Activated naive CD8-positive, alpha-beta T cell treated with anti-CD3 and anti-CD28 coated beads for 36 hours (primary cell): ENCODE measurements around the gene GJB3. TPM values are rescaled to one million over a fixed set of nuclear protein-coding genes. Genes with fewer than 3 reads are reported as not detected.
"Not testable (repeated sequence)": the region's sequence is repeated elsewhere in the genome, so short reads cannot be mapped to it uniquely, and the experiment has no call there.

Source experiments
- DNase-seq: peaks from one replicate; pipeline ENCODE4 v3.0.0; 2021
- H3K27ac Mint-ChIP-seq: one replicate; pipeline ENCODE4 v1.8.0; 2022; ENCODE audit warnings: mild to moderate bottlenecking, moderate library complexity, mixed read lengths
- H3K27me3 Mint-ChIP-seq: one replicate; pipeline ENCODE4 v1.8.0; 2022; ENCODE audit warnings: mild to moderate bottlenecking, mixed read lengths
- H3K36me3 Mint-ChIP-seq: one replicate; pipeline ENCODE4 v1.8.0; 2021; ENCODE audit warnings: mild to moderate bottlenecking, mixed read lengths
- H3K4me1 Mint-ChIP-seq: one replicate; pipeline ENCODE4 v1.8.0; 2021; ENCODE audit warnings: mixed read lengths
- H3K4me3 Mint-ChIP-seq: one replicate; pipeline ENCODE4 v1.8.0; 2022; ENCODE audit warnings: mild to moderate bottlenecking, moderate library complexity, mixed read lengths
- H3K9me3 Mint-ChIP-seq: one replicate; pipeline ENCODE4 v1.8.0; 2022; ENCODE audit warnings: mixed read lengths
- total RNA-seq, 2 experiments: library from RNA; stranded (reverse); gene quantifications; one replicate each; pipeline ENCODE4 v1.2.3, GENCODE V29; 2021

The GJB3 gene
- total RNA-seq, 2 experiments from 2014 or later = not detected

- no peak for DNase-seq
- Mint-ChIP-seq H3K9me3 (no peaks in the 10 kb centered on the region), H3K4me1 (peaks cover 13% of the 10 kb centered on the region), H3K27me3 (peaks cover 38% of the 10 kb centered on the region), H3K4me3 (no peak overlapping the region), H3K27ac (no peak overlapping the region), H3K36me3 (no peaks in the 10 kb centered on the region)
These were observed 6.7 kb downstream of the GJB3 start for GRCh38 chr1:34787461-34788420.

GRCh38 chr1:34790985-34791384 is 10.0 kb downstream of the GJB3 start:
- Mint-ChIP-seq H3K4me3 (no peak overlapping the region), H3K27me3 (peaks cover 33% of the 10 kb centered on the region)
- no peak for DNase-seq

GRCh38 chr1:34792424-34792823 is 11.4 kb downstream of the GJB3 start:
- peaks cover 2% of the 10 kb centered on the region for H3K36me3 Mint-ChIP-seq
- no peak overlapping the region for H3K27ac Mint-ChIP-seq
- DNase-seq = no peak
- H3K4me3 Mint-ChIP-seq = peak overlapping the region; percentile 30
- H3K4me1 Mint-ChIP-seq = peaks cover 8% of the 10 kb centered on the region
- H3K9me3 Mint-ChIP-seq = no peaks in the 10 kb centered on the region
- H3K27me3 Mint-ChIP-seq = peaks cover 29% of the 10 kb centered on the region

More at GRCh38 chr1:34790985-34791384, 10.0 kb downstream of the GJB3 start:
- no peak overlapping the region for H3K27ac Mint-ChIP-seq
- H3K9me3 Mint-ChIP-seq = no peaks in the 10 kb centered on the region
- peaks cover 13% of the 10 kb centered on the region for H3K4me1 Mint-ChIP-seq
- peaks cover 2% of the 10 kb centered on the region for H3K36me3 Mint-ChIP-seq

GRCh38 chr1:34792868-34793727 is 12.1 kb downstream of the GJB3 start, which contains the start of gene GJA4:
GJA4 (plus strand) TSS chr1:34792999; CDS start chr1:34794214, 1,215 bp downstream.
- Mint-ChIP-seq H3K36me3 (peaks cover 2% of the 10 kb centered on the region), H3K4me3 (peak within 1 kb of the TSS; percentile 30), H3K9me3 (no peaks in the 10 kb centered on the region), H3K27ac (no peak within 1 kb of the TSS), H3K4me1 (peaks cover 8% of the 10 kb centered on the region), H3K27me3 (peaks cover 29% of the 10 kb centered on the region)
- no peak for DNase-seq

GRCh38 chr1:34794001-34794789 is 13.2 kb downstream of the GJB3 start:
- no peak overlapping the region for H3K27ac Mint-ChIP-seq
- H3K4me1 Mint-ChIP-seq = peaks cover 8% of the 10 kb centered on the region
- peaks cover 4% of the 10 kb centered on the region for H3K36me3 Mint-ChIP-seq
- DNase-seq = no peak
- H3K4me3 Mint-ChIP-seq = no peak overlapping the region
- H3K9me3 Mint-ChIP-seq = no peaks in the 10 kb centered on the region
- peaks cover 29% of the 10 kb centered on the region for H3K27me3 Mint-ChIP-seq

- H3K27ac Mint-ChIP-seq = no peak overlapping the region
- no peak overlapping the region for H3K4me3 Mint-ChIP-seq
- peaks cover 27% of the 10 kb centered on the region for H3K27me3 Mint-ChIP-seq
- no peak for DNase-seq
- peaks cover 4% of the 10 kb centered on the region for H3K36me3 Mint-ChIP-seq
- H3K4me1 Mint-ChIP-seq = peaks cover 8% of the 10 kb centered on the region
- H3K9me3 Mint-ChIP-seq = no peaks in the 10 kb centered on the region
These were observed 13.8 kb downstream of the GJB3 start for GRCh38 chr1:34794790-34795180.

GRCh38 chr1:34795916-34796315 is 14.9 kb downstream of the GJB3 start:
- Mint-ChIP-seq H3K27ac (no peak overlapping the region), H3K4me3 (no peak overlapping the region), H3K36me3 (peaks cover 4% of the 10 kb centered on the region), H3K9me3 (no peaks in the 10 kb centered on the region), H3K4me1 (peaks cover 16% of the 10 kb centered on the region), H3K27me3 (peaks cover 21% of the 10 kb centered on the region)
- DNase-seq = no peak

GRCh38 chr1:34796990-34797389 is 16.0 kb downstream of the GJB3 start:
- H3K27me3 Mint-ChIP-seq = peaks cover 10% of the 10 kb centered on the region
- no peak overlapping the region for H3K27ac Mint-ChIP-seq
- peaks cover 4% of the 10 kb centered on the region for H3K36me3 Mint-ChIP-seq
- no peaks in the 10 kb centered on the region for H3K9me3 Mint-ChIP-seq
- peaks cover 14% of the 10 kb centered on the region for H3K4me1 Mint-ChIP-seq
- no peak overlapping the region for H3K4me3 Mint-ChIP-seq
- no peak for DNase-seq

GRCh38 chr1:34800214-34800613 is 19.2 kb downstream of the GJB3 start:
- H3K4me1 Mint-ChIP-seq = peaks cover 8% of the 10 kb centered on the region
- DNase-seq = peak; percentile 20
- peak overlapping the region; percentile 72 for H3K27ac Mint-ChIP-seq
- H3K36me3 Mint-ChIP-seq = peaks cover 6% of the 10 kb centered on the region
- H3K9me3 Mint-ChIP-seq = peaks cover 3% of the 10 kb centered on the region
- H3K27me3 Mint-ChIP-seq = no peaks in the 10 kb centered on the region
- H3K4me3 Mint-ChIP-seq = no peak overlapping the region

- no peak overlapping the region for H3K4me3 Mint-ChIP-seq
- no peak overlapping the region for H3K27ac Mint-ChIP-seq
- H3K36me3 Mint-ChIP-seq = peaks cover 3% of the 10 kb centered on the region
- DNase-seq = no peak
- no peaks in the 10 kb centered on the region for H3K27me3 Mint-ChIP-seq
- H3K9me3 Mint-ChIP-seq = peaks cover 3% of the 10 kb centered on the region
- peaks cover 8% of the 10 kb centered on the region for H3K4me1 Mint-ChIP-seq
These were observed 22.8 kb downstream of the GJB3 start for GRCh38 chr1:34803770-34804169.

- peaks cover 9% of the 10 kb centered on the region for H3K36me3 Mint-ChIP-seq
These were observed 25.4 kb downstream of the GJB3 start for GRCh38 chr1:34806396-34806795.

GRCh38 chr1:34808051-34808810 is 27.2 kb downstream of the GJB3 start:
- no peak overlapping the region for H3K27ac Mint-ChIP-seq
- H3K4me3 Mint-ChIP-seq = no peak overlapping the region
- H3K4me1 Mint-ChIP-seq = no peaks in the 10 kb centered on the region
- H3K27me3 Mint-ChIP-seq = no peaks in the 10 kb centered on the region
- no peak for DNase-seq
- H3K36me3 Mint-ChIP-seq = peaks cover 11% of the 10 kb centered on the region
- H3K9me3 Mint-ChIP-seq = peaks cover 6% of the 10 kb centered on the region

More at GRCh38 chr1:34806396-34806795, 25.4 kb downstream of the GJB3 start:
- Mint-ChIP-seq H3K4me1 (no peaks in the 10 kb centered on the region), H3K4me3 (no peak overlapping the region), H3K9me3 (peaks cover 6% of the 10 kb centered on the region), H3K27ac (no peak overlapping the region), H3K27me3 (no peaks in the 10 kb centered on the region)
- no peak for DNase-seq

GRCh38 chr1:34810781-34811180 is 29.8 kb downstream of the GJB3 start:
- H3K4me3 Mint-ChIP-seq, H3K36me3 Mint-ChIP-seq, H3K4me1 Mint-ChIP-seq, H3K9me3 Mint-ChIP-seq, DNase-seq, H3K27ac Mint-ChIP-seq, H3K27me3 Mint-ChIP-seq: not testable (repeated sequence)

GRCh38 chr1:34816332-34816731 is 35.3 kb downstream of the GJB3 start:
- no peak for DNase-seq
- Mint-ChIP-seq H3K4me3 (no peak overlapping the region), H3K27me3 (no peaks in the 10 kb centered on the region), H3K4me1 (no peaks in the 10 kb centered on the region), H3K27ac (no peak overlapping the region), H3K9me3 (no peaks in the 10 kb centered on the region), H3K36me3 (peaks cover 2% of the 10 kb centered on the region)
